T-helper 2 cell treated with Interferon-gamma antibody and Interleukin-4, amounts not matched to agents 5 μg/mL and 100 μg/mL, for 36 hours (primary cell): ENCODE data around the gene HSD17B12.

Experiments
- DNase-seq: peaks from one replicate; pipeline ENCODE4 v3.0.0; 2021; ENCODE audit warnings: low spot score
- H3K27ac Mint-ChIP-seq: one replicate; pipeline ENCODE4 v1.8.0; 2021; ENCODE audit warnings: mild to moderate bottlenecking, mixed read lengths
- H3K27me3 Mint-ChIP-seq: one replicate; pipeline ENCODE4 v1.8.0; 2021; ENCODE audit warnings: low read depth, mixed read lengths
- H3K36me3 Mint-ChIP-seq: one replicate; pipeline ENCODE4 v1.8.0; 2021; ENCODE audit warnings: low read depth, mixed read lengths
- H3K4me1 Mint-ChIP-seq: one replicate; pipeline ENCODE4 v1.8.0; 2021; ENCODE audit warnings: low read depth, mixed read lengths
- H3K4me3 Mint-ChIP-seq: one replicate; pipeline ENCODE4 v1.8.0; 2022; ENCODE audit warnings: mild to moderate bottlenecking, moderate library complexity, mixed read lengths
- H3K9me3 Mint-ChIP-seq: one replicate; pipeline ENCODE4 v1.8.0; 2021; ENCODE audit warnings: mixed read lengths

HSD17B12 gene

DNA sequence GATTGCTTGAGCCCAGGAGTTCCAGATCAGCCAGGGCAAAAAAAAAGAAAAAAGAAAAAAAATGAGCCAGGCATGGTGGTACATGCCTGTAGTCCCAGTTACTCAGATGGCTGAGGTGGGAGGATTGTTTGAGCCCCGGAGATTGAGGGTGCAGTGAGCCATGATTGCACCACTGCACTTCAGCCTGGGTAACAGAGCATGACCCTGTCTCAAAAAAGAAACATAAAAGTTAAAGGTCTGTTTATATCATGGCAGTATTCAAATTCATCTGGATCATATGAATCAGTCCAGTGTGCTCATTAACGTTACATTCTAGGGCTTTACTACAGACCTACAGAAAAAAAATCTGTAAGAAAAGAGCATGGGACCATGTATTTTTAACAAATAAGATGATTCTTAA, 13.9 kb downstream of the HSD17B12 start:
- peaks cover 26% of the 10 kb centered on the region for H3K4me1 Mint-ChIP-seq
- H3K9me3 Mint-ChIP-seq = no peaks in the 10 kb centered on the region
- peaks cover 17% of the 10 kb centered on the region for H3K36me3 Mint-ChIP-seq
- H3K27me3 Mint-ChIP-seq = no peaks in the 10 kb centered on the region
- H3K27ac Mint-ChIP-seq = no peak overlapping the region
- no peak overlapping the region for H3K4me3 Mint-ChIP-seq
- DNase-seq = no peak

DNA sequence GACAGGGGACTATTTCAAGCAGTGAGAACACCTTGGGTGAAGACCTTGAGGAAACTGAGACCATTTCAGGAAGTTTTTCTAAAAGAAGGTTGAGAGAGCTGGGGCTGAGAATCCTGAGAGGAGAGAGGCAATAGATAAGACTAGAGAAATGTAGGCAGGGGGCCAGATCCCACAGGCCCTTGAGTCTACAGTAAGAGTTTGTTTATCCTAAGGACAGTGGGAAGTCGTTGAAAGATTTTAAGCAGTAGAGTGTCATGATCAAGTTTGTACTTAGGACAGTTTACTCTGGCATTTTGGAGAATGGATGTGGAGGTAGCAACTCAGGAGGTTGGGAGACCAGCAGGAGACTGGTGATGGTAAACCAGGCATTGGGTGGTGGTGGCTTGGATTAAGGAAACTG, 17.1 kb downstream of the HSD17B12 start:
- peaks cover 13% of the 10 kb centered on the region for H3K36me3 Mint-ChIP-seq

DNA sequence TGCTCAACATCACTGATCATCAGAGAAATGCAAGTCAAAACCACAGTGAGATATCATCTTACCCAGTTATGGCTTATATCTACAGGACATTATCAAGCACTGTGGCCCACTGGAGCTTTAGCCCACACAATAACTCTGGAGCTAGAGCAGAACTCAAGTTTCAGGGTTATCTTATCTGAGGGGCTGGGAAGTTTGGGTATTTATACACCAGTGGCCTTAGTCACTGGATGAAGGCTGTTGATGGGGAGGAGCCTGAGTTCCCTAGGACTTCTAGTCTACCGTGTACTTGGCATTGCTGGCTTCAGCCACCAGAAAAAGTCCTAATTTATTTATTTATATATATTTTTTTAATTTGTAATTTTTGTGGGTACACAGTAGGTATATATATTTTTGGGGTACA, 19.3 kb downstream of the HSD17B12 start:
- Mint-ChIP-seq H3K36me3 (peaks cover 16% of the 10 kb centered on the region), H3K4me1 (no peaks in the 10 kb centered on the region), H3K27me3 (no peaks in the 10 kb centered on the region), H3K9me3 (peaks cover 26% of the 10 kb centered on the region), H3K4me3 (no peak overlapping the region), H3K27ac (no peak overlapping the region)
- DNase-seq = no peak

More for the DNA sequence above, 17.1 kb downstream of the HSD17B12 start:
- Mint-ChIP-seq H3K4me1 (peaks cover 12% of the 10 kb centered on the region), H3K9me3 (peaks cover 24% of the 10 kb centered on the region), H3K4me3 (no peak overlapping the region), H3K27ac (no peak overlapping the region), H3K27me3 (no peaks in the 10 kb centered on the region)
- no peak for DNase-seq

DNA sequence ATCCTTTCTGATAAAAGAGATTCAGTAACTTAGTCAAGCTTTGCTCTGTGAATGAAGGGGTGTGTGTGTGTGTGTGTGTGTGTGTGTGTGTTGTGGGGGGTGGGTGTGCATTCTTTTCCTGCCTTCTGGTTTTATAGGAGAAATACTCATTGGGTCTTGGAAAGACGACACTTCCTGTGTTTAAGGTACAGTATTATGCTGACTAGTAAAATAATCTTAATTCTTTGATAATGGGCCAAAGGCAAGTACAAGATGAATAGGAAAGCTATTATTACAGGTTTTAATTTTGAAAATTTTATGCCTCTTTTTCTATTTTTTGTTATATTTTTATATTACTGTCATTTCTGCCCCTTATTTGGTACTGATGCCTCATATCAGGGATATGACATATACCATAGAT, 26.1 kb downstream of the HSD17B12 start:
- H3K9me3 Mint-ChIP-seq = peaks cover 13% of the 10 kb centered on the region
- H3K4me1 Mint-ChIP-seq = no peaks in the 10 kb centered on the region
- H3K27me3 Mint-ChIP-seq = no peaks in the 10 kb centered on the region
- H3K27ac Mint-ChIP-seq = no peak overlapping the region
- peaks cover 12% of the 10 kb centered on the region for H3K36me3 Mint-ChIP-seq
- no peak overlapping the region for H3K4me3 Mint-ChIP-seq
- no peak for DNase-seq

DNA sequence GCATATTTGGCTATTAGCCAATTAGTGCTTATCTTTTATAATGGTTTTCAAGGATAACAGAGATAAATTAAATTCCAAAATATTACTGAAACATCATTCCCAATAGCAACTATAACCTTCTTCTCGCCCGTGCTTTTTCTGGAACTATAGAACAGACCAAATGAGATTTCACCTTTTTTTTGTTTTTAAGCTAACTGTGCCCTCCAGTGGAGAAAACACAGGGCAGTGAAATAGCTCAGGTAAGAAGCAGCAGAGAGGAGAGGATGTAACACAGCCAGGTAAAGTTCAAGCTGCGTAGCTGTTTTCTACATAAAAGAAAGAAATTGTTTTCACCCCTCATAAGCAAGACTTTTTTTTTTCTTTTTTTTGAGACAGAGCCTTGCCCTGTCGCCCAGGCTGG, 28.2 kb downstream of the HSD17B12 start:
- Mint-ChIP-seq H3K27ac (no peak overlapping the region), H3K9me3 (peaks cover 10% of the 10 kb centered on the region), H3K36me3 (peaks cover 14% of the 10 kb centered on the region), H3K27me3 (no peaks in the 10 kb centered on the region), H3K4me1 (peaks cover 2% of the 10 kb centered on the region), H3K4me3 (no peak overlapping the region)
- no peak for DNase-seq

DNA sequence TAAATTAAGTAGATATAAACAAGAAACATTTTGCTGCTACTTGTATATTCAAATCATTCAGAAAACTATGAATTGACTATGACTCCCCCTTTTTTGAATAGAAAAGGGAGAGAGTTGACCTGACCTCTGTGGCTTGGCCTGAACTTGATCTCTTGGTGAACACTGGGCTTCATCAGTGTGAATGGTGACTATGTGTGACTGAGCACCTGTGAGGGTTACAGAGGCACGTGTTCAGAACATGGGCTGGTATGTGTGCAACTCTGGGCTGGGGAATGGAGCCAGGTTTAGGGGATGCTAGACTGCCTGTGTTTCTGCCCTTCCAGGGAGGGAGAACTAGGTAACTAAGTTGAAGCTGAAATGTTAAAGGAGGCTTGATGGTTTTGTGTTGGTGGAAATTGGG, 29.2 kb downstream of the HSD17B12 start:
- Mint-ChIP-seq H3K4me3 (no peak overlapping the region), H3K27ac (no peak overlapping the region), H3K36me3 (peaks cover 15% of the 10 kb centered on the region), H3K9me3 (peaks cover 10% of the 10 kb centered on the region), H3K4me1 (peaks cover 3% of the 10 kb centered on the region), H3K27me3 (no peaks in the 10 kb centered on the region)
- DNase-seq = no peak

DNA sequence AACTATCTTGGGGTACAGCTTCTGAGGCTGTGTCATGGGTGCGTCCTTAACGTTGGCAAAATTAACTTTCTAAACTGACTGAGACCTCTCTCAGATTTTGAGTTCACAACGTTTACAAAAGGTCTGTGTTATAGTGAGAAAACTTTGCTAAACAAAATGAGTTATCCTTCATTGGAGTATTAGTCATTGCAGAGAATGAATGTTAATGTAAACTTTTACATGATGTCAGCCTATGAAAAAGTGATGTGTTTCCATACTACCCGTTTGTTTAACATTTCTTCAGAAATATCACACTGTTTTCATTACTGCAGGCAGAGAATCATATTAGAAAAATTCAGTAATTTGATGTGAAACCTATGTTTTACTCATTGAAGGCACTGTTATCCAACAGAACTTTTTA, 32.1 kb downstream of the HSD17B12 start:
- H3K27me3 Mint-ChIP-seq = no peaks in the 10 kb centered on the region

DNA sequence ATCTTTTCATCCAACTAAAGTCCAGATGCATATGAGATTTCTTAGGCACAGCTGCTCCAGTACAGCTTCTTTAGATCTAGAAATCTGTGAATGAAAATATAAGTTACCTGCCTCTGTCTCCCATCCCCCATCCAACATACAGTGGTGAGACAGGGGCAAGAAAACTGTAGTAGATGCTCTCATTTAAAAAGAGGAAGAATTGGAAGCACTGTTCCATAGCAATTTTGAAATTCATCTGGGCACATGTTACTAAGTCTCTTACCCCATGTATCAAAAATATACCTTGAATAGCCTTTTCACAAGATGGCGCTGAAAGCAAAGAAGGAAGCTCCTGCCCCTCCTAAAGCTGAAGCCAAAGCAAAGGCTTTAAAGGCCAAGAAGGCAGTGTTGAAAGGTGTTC, 37.8 kb downstream of the HSD17B12 start:
- Mint-ChIP-seq H3K36me3 (peaks cover 29% of the 10 kb centered on the region), H3K4me3 (no peak overlapping the region), H3K9me3 (peaks cover 11% of the 10 kb centered on the region), H3K27me3 (no peaks in the 10 kb centered on the region), H3K4me1 (peaks cover 3% of the 10 kb centered on the region), H3K27ac (no peak overlapping the region)
- no peak for DNase-seq

More for the DNA sequence above, 32.1 kb downstream of the HSD17B12 start:
- peaks cover 3% of the 10 kb centered on the region for H3K4me1 Mint-ChIP-seq
- DNase-seq = no peak
- no peak overlapping the region for H3K27ac Mint-ChIP-seq
- H3K9me3 Mint-ChIP-seq = peaks cover 10% of the 10 kb centered on the region
- no peak overlapping the region for H3K4me3 Mint-ChIP-seq
- peaks cover 19% of the 10 kb centered on the region for H3K36me3 Mint-ChIP-seq

DNA sequence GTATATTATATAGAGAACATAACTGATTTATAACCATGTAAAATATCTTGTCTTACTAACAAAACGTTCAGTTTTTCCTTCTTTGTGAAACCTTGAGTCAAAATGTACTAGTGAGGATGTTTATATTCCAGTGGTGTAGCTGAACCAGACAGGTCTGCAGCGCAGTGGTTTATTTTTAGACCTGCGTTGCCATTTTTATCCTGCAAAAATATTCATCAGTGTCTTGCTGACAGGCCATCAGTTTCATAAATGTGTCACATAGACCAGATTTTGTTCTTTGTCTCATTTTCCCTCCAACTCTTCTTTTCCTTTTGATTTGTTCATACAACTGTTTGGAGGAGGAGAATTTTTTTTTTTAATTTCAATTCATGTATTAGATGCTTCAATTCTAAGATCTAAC, 43.1 kb downstream of the HSD17B12 start:
- H3K36me3 Mint-ChIP-seq = peaks cover 14% of the 10 kb centered on the region
- no peak for DNase-seq
- H3K4me3 Mint-ChIP-seq = no peak overlapping the region
- H3K27ac Mint-ChIP-seq = no peak overlapping the region
- H3K9me3 Mint-ChIP-seq = peaks cover 3% of the 10 kb centered on the region
- no peaks in the 10 kb centered on the region for H3K27me3 Mint-ChIP-seq
- no peaks in the 10 kb centered on the region for H3K4me1 Mint-ChIP-seq

DNA sequence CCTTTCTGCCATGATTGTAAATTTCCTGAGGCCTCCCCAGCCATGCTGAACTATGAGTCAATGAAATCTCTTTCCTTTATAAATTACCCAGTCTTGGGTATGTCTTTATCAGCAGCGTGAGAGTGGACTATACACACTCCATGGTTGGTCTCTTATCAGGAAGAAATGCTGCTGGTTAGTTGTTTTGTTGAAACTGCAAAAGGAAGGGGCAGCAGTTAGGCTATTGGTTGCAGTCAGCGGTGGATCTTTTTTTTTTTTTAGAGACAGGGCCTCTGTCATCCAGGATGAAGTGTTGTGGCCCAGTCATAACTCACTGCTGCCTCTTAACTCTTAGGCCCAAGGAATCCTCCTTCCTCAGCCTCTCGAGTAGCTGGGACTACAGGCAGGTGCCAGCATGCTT, 51.7 kb downstream of the HSD17B12 start:
- Mint-ChIP-seq H3K36me3 (peaks cover 31% of the 10 kb centered on the region), H3K9me3 (peaks cover 6% of the 10 kb centered on the region), H3K4me3 (no peak overlapping the region), H3K27ac (no peak overlapping the region), H3K4me1 (peaks cover 10% of the 10 kb centered on the region), H3K27me3 (no peaks in the 10 kb centered on the region)
- DNase-seq = no peak

DNA sequence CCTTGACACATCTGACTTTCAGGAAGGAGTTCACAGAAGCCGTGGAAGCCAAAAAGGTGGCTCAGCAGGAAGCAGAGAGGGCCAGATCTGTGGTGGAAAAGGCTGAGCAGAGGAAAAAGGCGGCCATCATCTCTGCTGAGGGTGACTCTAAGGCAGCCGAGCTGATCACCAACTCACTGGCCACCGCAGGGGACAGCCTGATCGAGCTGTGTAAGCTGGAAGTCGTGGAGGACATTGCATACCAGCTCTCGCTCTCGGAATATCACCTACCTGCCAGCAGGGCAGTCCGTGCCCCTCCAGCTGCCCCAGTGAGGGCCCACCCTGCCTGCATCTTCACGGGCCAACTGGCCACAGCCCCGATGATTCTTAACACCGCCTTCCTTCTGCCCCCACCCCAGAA, 53.7 kb downstream of the HSD17B12 start:
- Mint-ChIP-seq H3K36me3 (peaks cover 35% of the 10 kb centered on the region), H3K27ac (no peak overlapping the region), H3K4me1 (peaks cover 10% of the 10 kb centered on the region), H3K4me3 (no peak overlapping the region), H3K9me3 (peaks cover 6% of the 10 kb centered on the region), H3K27me3 (no peaks in the 10 kb centered on the region)
- DNase-seq = no peak

DNA sequence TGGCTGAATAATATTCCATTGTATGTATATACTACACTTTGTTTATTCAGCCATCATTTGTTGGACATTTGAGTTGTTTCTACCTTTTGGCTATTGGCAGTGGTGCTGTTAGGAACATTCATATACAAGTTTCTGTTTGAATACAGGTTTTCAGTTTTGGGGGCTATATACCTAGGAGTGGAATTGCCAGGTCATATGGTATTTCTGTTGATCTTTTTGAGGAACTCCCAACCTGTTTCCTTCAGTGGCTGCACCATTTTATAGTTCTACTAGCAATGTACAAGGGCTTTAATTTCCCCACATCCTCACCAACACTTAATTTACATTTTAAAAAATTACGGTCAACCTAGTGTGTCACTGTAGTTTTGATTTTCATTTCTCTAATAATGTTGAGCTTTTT, 54.6 kb downstream of the HSD17B12 start:
- Mint-ChIP-seq H3K36me3 (peaks cover 40% of the 10 kb centered on the region), H3K4me1 (peaks cover 10% of the 10 kb centered on the region), H3K27me3 (no peaks in the 10 kb centered on the region), H3K27ac (no peak overlapping the region), H3K9me3 (peaks cover 6% of the 10 kb centered on the region), H3K4me3 (no peak overlapping the region)
- no peak for DNase-seq

DNA sequence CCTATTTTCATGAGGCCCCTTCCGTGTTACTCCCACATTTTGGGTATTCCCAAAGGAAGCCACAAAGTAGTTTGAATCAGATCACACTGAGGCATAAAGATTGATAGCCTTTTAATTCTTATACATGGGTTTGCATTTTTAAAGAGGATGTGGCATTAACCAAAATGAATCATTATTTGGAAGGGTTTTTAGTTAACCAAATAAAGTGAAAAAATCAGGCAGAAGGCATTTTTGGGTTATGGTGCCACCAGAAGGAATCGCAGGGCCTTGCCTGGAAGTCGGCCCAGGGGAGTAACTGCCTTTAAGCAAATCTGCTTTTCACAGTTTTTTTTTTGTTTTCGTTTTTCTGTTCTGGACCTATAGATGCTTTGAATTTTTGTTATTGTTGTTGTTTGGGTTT, 55.4 kb downstream of the HSD17B12 start:
- DNase-seq = no peak
- Mint-ChIP-seq H3K27ac (no peak overlapping the region), H3K36me3 (peaks cover 40% of the 10 kb centered on the region), H3K27me3 (no peaks in the 10 kb centered on the region), H3K4me3 (no peak overlapping the region), H3K9me3 (peaks cover 6% of the 10 kb centered on the region), H3K4me1 (peaks cover 10% of the 10 kb centered on the region)

DNA sequence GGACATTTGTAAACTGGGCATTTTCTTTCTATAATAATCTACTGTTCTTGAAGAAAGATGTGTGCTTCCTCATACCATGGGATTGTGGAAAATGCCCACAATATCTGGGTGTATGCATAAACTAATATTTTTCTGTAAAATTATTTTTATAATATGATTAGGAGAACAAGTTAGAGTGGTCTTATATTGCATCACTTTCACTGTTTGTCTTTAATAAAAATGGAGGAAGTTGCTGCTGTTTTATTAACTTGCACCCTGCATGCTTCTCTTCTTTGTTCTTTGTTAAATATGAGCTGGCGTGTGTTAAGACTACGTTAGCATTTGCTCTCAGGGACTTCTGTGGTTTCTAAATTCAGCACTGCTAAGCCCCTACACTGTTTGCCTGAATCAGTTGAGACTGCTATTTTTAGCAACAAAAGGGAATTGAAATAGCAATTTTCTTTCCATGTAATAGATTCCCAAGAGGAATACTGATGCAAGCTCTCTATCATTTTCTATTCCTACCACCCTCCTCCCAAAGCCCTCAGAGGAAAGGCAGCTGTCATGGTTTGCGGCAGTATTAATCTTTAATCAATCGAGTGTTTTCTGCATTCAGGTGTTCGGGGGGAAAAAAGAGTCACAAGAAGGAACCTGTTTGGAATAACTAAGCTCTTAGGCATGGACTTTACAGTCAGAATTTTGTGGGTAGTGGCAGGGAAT, 56.1 kb downstream of the HSD17B12 start:
- no peak overlapping the region for H3K4me3 Mint-ChIP-seq
- peaks cover 6% of the 10 kb centered on the region for H3K9me3 Mint-ChIP-seq
- DNase-seq = no peak
- no peaks in the 10 kb centered on the region for H3K27me3 Mint-ChIP-seq
- peaks cover 10% of the 10 kb centered on the region for H3K4me1 Mint-ChIP-seq
- H3K36me3 Mint-ChIP-seq = peaks cover 38% of the 10 kb centered on the region
- H3K27ac Mint-ChIP-seq = no peak overlapping the region

DNA sequence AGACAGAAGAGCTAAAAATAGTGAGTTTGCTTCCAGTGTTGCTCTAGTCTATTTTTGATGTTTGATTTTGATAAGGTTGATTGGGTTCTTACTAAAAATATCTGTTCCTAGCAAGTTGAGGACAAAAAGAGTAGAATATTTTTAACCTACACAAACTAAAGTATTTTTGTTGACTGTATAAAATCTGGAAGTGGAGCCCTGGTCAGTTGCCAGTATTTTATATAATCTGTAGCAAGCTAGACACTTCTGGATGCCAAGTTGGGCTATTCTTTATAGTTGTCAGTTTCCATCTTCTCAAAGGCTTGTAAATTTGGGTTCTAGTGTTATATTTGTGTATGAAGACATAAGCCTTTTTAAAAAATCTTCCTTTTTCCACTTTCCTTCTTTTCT, 56.7 kb downstream of the HSD17B12 start:
- peaks cover 10% of the 10 kb centered on the region for H3K4me1 Mint-ChIP-seq
- H3K27me3 Mint-ChIP-seq = no peaks in the 10 kb centered on the region
- peaks cover 6% of the 10 kb centered on the region for H3K9me3 Mint-ChIP-seq
- H3K27ac Mint-ChIP-seq = no peak overlapping the region
- peaks cover 36% of the 10 kb centered on the region for H3K36me3 Mint-ChIP-seq
- no peak overlapping the region for H3K4me3 Mint-ChIP-seq
- no peak for DNase-seq
